Occipital lobe (tissue), 2 donors: ENCODE measurements around the gene TPRN. TPM values are rescaled to one million over a fixed set of nuclear protein-coding genes. Genes with fewer than 3 reads are reported as not detected.

Experiments used
- DNase-seq: peaks from one replicate; lab custom pipeline; 2025; lab: John Stamatoyannopoulos, UW
- total RNA-seq: library from RNA; depleted of rRNA; stranded (reverse); fragments of >200 nt; gene quantifications from one replicate; pipeline ENCODE4 v1.2.3, GENCODE V29; 2014

Gene TPRN
- total RNA-seq, 1 donor from 2014 or later: 4.7 TPM

DNA sequence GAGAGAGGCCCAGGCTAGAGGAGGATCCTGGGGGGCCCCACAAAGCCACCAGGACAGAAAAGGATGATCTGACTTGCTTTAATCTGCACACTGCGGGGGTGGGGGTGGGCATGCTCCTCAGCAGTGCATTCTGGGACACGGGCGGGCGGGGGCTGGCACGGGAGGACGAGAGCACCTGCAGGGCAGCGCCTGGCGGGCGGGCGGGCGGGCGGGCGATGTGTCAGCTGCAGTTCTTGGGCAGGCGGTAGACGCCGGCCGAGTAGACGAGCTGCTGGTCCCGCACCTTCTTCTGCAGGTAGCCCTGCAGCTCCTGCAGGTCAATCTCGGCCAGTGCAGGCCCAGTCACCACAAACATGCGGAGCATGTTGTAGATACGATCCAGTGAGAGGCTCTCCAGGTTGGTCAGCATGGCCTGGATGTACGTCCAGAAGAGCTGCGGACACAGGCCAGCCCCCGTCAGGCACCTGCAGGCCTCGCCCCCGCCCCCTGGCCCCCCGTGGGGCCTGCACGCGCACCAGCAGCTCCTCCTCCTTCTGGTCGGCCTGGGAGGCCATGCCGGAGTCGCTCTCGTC, 25.7 kb downstream of the TPRN start:
- no peak for DNase-seq

DNA sequence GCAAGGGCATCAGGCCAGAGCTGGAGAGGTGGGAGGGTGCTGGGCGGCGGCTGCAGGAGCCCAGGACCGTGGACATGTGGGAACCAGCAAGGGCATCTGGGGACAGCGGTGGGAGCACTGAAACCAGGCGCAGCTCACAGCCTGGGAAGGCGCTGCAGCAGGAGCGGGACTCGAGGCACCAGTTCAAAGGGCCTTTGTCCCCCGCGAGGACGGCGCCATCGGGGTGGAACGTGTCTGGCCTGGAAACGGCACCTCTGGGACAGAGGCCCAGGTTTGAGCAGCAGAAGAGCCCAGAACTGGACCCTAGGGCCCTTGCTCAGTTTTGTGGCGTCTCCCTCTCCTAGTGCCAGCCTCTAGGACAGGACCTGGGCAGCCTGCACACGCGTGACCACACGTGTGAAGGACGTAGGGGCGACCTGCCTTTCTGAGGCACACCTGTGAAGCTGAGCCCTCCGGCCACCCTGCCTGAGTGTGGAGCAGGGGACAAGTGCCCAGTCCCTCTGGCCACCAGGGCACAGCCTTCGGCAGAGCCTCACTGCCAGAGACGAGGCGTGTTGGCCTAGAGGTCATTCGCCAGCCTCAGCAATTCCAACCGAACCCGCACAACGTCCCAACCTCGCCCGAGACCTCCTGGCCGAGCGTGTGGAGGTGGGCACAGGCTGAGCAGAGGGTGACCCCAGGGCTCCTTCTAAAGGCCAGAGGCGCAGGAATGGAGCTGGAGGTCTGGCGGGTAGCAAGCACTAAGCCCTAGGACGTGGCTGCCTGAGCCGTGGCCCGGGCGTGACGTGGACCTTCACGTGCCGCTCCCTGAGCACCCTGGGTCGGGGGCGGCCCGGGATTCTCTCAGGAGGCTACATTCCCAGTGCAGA, 26.5 kb downstream of the TPRN start:
- DNase-seq: no peak

DNA sequence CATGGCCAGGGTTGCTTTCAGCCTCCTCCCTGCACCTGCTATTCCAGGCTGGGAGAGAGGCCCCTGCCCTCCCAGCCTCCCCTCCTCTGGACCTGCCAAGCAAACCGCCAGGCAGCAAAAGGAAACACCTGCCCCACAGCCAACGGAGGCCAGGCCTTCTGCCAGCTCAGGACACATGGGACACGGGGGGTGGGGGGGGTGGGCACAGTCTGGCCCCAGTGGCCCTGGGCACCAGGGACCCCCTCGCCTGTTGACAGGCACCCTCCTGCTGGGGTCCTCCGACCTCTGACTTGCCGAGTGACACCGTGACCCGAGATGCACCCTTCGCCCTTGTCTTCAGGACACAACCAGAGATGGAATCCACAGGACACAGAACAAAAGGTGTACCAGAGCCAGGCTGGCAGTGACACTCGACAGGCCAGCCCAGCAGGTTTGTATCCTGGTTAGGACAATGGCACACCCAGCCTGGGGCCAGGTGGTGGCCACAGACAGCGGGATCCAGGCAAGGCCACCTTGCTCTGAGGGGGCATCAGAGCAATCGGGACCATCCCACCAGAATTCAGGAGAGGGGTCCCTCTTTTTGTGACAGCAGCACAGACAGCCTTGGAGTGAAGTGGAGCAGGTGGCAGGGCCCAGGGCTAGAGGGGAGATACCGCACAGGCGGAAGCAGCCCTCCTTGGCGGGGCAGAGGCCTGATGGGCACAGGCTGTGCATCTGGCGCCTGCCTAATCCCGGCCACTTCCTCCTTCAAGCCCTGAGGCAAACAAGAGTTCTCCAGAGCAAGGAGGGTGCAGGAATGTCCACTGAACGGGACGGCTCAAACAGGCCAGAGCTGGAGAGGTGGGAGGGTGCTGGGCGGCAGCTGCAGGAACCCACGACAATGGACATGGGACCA, 27.4 kb downstream of the TPRN start:
- DNase-seq: no peak

DNA sequence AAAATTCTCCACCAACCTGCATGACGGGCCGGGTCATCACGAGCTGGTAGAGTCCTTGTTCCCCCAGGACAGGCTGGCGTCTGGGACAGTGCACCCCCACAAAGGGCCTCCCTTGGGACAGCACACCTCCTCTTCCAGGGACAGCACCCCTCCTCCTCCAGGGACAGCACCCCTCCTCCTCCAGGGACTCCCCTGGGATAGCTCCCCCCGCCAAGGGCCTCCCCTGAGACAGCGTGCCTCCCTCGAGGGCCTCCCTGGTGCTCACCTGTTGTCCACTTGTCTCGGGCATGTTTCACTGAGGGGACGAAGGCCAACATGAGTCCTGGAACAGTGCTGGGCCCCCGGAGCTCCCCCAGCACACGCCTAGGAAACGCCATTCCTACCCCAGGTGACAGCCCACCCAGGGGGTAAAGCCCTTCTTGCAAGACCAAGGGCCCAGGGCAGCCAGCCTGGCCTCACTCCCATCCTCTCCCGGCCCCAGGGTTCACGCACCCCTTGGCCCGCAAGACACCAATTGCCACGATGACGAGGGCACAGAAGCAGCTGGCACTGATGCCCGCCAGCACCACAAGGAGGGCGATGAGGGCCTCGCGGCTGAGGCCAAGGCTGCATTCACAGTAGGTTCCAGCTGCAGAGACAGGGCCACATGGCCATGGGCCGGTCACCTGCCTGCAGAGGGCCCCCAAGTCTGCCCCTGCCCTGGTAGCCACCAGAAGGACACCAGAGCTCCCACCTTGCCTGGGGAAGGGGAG, 29.2 kb downstream of the TPRN start:
- no peak for DNase-seq

DNA sequence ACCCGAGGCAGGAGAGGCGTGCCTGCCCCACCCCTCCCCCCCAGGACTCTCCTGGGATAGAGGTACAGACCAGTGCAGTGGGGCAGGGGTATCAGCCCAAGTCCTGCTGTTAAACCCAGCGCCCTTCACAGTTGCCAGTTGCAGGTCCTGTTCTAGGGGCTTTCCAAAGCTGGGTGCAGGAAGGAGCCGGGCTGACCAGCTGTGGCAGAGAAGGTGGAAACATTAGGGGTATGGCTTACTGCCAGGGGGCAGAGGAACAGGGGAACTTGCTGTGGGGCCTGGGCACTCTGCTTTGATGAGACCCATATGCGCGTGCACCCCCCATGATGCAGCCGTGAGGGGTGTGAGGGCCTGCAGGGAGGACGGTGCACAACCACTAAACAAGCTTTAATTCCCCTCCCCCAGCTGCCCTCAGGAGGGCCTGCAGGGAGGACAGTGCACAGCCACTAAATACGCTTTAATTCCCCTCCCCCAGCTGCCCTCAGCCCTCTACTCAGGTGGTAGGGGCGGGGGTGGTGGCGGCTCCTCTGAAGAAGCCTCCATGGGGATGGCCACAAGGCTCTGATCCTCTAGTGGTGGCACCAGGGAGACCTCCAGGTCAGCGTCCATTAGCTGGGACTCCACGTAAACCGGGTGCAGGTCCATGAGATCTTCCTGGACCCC, 29.9 kb downstream of the TPRN start:
- no peak for DNase-seq

DNA sequence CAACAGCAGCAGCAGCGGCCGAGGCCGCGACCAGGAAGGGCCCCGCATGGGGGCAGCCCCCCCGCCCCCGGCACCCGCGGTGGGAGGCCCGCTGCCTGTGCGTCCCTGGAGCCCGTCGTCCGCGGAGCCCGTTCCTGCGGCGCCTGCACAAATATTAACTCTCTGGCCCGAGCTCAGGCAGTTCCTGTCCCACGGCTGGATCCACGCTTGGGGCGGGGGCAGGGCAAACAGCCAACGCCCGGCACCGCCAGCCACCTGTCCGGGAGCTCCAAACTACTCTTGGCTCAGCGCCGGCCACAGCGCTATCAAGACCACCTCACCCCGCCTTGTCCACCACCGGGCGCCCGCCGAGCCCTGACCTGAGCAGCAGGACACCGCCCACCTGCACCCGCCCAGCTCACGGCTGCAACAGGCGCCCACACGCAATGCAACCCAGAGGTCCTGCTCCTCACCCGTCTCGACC, 30.6 kb downstream of the TPRN start, which contains the start of gene LRRC26:
Gene LRRC26, minus strand, starts transcription at position 156 of the 463 bp plus-strand sequence. Its CDS starts 108 bp downstream, at position 48.
- no peak for DNase-seq

DNA sequence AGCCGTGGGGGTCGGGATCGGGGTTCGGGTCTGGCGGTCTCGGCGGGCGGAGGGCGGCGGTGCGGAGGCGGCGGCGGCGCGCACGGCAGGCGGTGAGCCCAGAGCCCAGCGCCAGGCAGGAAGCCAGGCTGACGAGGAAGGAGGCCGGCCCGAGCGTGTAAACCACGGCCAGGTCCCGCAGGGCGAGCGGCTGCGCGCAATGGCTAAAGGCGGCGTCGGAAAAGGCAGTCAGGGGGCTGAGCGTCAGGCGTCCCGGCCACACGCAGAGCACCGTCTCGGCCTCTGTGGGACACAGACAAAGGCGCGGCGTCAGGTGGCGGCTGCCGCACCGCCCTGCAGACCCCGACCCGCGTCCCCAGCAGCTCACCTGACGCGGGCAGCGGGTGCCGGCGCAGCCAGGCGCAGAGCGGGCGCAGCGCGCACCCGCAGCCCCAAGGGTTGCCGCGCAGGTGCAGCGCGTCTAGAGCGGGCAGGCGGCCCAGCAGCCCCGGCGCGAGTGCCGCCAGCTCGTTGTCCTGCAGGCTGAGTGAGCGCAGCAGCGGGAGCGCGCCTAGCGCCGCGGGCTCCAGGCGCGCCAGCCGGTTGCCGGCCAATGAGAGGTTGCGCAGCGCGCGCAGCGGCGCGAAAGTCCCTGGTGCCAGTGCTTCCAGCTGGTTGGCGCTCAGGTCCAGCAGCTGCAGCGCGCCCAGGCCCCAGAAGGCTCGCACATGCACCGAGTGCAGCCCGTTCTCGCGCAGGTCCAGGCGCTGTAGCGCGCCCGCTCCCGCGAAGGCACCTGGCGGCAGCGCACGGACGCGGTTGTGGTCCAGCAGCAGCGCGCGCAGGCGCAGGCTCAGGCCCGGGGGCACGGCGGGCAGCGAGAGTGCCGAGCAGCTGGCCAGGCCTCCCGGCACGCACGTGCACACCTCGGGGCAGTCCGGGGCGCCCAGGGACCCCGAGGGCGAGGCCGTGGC, 31.4 kb downstream of the TPRN start:
- peak; percentile 54 for DNase-seq

DNA sequence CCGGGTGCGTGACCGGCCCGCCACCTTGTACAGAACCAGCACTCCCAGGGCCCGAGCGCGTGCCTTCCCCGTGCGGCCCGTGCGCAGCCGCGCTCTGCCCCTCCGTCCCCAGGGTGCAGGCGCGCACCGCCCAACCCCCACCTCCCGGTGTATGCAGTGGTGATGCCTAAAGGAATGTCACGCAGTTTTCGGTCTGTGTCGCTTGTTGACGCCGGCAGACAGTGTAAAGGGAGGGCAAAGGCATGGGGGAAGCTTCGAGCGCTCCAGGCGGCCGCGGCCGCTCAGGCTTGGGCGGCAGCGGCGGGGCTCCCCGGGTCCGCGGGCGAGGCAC, 32.0 kb downstream of the TPRN start:
- DNase-seq: no peak

DNA sequence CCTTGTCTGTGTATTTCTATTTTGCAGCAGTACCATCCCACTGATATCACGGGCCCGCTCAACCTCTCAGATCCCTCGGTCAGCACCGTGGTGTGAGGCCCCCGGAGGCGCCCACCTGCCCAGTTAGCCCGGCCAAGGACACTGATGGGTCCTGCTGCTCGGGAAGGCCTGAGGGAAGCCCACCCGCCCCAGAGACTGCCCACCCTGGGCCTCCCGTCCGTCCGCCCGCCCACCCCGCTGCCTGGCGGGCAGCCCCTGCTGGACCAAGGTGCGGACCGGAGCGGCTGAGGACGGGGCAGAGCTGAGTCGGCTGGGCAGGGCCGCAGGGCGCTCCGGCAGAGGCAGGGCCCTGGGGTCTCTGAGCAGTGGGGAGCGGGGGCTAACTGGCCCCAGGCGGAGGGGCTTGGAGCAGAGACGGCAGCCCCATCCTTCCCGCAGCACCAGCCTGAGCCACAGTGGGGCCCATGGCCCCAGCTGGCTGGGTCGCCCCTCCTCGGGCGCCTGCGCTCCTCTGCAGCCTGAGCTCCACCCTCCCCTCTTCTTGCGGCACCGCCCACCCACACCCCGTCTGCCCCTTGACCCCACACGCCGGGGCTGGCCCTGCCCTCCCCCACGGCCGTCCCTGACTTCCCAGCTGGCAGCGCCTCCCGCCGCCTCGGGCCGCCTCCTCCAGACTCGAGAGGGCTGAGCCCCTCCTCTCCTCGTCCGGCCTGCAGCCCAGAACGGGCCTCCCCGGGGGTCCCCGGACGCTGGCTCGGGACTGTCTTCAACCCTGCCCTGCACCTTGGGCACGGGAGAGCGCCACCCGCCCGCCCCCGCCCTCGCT, 32.6 kb downstream of the TPRN start:
- DNase-seq: no peak

DNA sequence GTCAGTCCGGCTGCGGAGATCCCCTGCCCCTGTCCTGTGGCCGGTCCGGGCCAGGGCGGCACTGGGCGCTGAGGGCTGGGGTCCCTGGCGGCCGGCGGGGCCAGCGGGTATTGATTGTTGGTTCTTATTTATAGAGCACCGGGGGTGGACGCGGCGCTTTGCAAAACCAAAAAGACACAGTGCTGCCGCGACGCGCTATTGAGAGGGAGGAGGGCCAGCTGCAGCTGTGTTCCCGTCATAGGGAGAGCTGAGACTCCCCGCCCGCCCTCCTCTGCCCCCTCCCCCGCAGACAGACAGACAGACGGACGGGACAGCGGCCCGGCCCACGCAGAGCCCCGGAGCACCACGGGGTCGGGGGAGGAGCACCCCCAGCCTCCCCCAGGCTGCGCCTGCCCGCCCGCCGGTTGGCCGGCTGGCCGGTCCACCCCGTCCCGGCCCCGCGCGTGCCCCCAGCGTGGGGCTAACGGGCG, 33.2 kb downstream of the TPRN start:
- no peak for DNase-seq

DNA sequence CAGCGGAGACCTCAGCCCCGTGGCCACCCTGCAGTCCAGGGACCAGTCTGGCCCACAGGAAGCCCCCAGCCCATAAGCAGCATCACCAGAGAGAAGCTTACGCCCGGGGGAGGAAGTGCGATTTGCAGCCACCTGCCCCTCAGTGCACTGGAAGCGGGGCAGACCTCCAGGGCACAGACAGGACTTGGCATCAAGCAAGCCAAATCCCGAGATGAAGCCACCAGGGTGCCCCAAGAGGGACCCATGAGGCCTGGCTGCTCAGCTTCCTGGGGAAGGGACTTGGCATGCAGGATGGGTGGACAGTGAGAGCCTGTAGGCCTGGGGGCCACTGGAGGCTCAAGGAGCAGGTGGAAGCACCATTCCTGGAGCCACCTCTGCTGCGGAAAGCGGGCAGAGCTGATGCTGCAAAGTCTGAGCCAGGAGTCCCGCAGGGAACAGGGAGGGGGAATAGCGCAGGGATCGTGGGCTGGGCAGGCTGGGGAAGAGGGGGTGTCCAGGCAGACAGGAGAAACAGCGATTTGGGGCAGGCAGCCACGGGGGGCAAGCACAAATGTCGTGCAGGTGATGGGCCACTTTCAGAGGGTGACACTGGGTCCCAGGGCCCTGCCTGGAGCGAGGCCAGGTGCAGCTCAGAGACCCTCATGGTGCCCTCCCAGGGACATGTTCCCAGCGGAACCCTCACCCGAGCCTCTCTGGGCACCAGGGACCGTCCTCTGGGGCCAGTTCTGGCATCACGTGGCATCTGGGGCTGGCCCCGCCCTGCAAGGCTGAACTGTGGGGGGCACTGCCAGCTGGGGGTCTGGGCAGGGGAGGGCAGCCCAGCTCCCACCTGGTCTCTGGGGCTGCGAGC, 33.9 kb downstream of the TPRN start:
- peak; percentile 25 for DNase-seq

DNA sequence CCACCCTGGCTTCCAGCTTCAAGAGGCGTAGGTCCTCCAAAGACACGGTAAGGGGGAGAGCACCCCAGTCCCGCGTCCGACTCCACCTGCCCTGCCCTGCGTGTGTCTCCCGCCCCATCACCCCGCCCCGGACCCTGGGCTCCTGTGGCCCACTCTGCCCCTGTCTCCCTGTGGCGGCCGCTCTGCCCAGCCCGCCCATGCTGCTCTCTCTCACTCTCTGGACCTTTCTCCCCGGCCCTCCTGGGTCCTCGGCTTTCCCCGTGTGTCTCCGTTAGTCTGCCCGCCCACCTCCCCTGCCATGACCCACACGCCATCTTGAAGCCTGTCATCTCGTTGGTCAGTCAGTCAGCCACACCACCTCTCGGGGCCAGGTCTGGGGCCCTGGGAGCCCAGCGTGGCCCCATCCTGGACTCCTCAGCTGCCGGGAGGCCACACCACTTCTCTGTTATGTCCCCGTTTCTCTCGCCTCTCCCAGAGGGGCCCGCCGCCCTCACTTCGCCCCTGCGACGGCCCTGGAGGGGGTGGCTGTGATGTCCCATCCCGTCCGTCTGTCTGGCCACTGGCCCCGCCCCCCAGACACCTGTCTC, 35.2 kb downstream of the TPRN start:
- DNase-seq: no peak

DNA sequence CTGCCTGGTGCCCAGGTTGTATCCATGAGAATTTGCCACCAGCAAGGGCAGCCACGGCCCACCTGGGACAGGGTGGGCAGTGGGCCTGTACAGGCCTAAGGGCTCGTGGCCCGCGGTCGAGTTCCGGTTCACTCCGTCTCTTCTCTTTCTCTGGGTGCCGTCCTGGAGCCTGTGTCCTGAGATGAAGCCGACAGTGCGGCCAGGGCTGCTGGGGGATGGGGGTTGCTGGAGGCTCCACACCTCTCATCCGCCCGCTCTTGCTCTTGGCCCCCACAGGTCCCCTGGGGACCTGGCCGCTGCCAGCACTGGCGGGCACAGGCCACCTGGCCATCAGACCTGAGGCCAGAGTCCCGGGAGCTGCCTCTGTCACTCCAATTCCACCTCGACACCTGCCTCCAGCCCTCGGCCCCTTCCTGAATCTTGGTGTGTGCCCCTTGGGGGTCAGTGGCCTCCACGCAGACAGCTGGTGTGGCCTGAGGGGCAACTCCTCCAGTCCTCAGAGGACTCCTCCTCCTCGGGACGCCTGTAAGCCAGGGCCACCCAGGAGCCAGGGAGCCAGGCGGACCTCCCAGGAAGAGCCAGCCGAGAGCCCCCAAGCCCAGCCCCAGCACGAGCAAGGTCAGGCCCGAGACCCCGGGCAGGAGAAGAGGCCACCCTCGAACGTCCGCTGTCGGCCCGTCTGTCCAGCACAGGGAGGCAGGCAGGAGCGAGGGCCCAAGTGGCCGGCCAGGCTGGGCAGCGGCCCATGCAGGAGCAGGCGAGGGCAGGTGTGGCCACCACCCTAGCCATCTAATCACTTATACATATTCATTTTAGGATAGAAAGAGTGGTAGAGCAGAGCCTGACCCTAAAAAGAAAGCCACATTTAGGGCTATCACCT, 35.9 kb downstream of the TPRN start:
- no peak for DNase-seq

DNA sequence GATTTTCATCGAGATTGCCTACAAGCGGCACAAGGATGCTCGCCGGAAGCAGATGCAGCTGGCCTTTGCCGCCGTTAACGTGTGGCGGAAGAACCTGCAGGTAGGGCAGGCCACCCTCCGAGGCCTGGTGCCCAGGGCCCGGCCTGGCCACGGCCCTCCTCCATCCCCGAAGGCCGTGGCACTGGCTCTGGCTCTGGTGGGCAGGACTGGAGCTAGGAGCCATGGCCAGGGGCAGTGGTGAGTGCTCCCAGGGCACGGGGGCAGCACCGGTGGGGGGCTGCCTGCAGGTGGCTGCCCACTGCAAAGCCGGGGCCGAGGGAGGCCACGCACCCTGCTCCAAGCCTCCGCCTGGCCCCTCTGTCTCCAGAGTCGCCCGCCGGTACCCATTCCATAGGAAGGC, 36.7 kb downstream of the TPRN start:
- DNase-seq: no peak

DNA sequence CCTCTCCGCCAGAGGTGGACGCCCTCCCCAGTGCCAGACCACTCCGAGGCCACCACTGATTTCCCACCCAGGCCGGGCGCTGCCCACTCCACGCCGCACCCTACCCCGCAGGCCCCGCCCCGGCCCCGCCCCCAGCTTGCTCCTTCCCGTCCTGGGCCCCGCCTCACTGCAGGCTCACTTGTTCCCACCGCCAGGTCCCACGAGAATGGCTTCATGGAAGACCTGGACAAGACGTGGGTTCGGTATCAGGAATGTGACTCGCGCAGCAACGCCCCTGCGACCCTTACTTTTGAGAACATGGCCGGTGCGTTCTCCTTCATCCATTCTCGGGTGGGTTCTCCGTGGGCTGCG, 37.2 kb downstream of the TPRN start:
- DNase-seq: no peak
